Sigmoid colon (tissue), 4 donors: ENCODE results near the gene CLIC3.

Experiments used
- CTCF ChIP-seq, 4 experiments: fragments of 450-650 bp in 3 of 4; fragments of 200-600 bp in 1 of 4; IDR thresholded peaks; one replicate each; pipeline ENCODE4 v1.5.1; 2016 to 2019; ENCODE audit warnings: antibody characterized with exemption in 4 of 4, mild to moderate bottlenecking in 3 of 4, moderate library complexity in 2 of 4
- EP300 ChIP-seq, 4 donors: sonication (generic); formaldehyde crosslinking; IDR thresholded peaks; one replicate each; pipeline ENCODE4 v1.6.1; 2017; ENCODE audit warnings: antibody characterized with exemption in 4 of 4
- POLR2A ChIP-seq, 2 donors: fragments of 450-650 bp; IDR thresholded peaks; one replicate each; pipeline ENCODE4 v1.6.1; 2016; ENCODE audit warnings: antibody characterized with exemption in 2 of 2, mild to moderate bottlenecking in 2 of 2, moderate library complexity in 2 of 2
- POLR2AphosphoS5 ChIP-seq, 4 donors: sonication (generic); formaldehyde crosslinking; IDR thresholded peaks; one replicate each; pipeline ENCODE4 v1.6.1; 2017; ENCODE audit warnings: antibody characterized with exemption in 4 of 4

DNA sequence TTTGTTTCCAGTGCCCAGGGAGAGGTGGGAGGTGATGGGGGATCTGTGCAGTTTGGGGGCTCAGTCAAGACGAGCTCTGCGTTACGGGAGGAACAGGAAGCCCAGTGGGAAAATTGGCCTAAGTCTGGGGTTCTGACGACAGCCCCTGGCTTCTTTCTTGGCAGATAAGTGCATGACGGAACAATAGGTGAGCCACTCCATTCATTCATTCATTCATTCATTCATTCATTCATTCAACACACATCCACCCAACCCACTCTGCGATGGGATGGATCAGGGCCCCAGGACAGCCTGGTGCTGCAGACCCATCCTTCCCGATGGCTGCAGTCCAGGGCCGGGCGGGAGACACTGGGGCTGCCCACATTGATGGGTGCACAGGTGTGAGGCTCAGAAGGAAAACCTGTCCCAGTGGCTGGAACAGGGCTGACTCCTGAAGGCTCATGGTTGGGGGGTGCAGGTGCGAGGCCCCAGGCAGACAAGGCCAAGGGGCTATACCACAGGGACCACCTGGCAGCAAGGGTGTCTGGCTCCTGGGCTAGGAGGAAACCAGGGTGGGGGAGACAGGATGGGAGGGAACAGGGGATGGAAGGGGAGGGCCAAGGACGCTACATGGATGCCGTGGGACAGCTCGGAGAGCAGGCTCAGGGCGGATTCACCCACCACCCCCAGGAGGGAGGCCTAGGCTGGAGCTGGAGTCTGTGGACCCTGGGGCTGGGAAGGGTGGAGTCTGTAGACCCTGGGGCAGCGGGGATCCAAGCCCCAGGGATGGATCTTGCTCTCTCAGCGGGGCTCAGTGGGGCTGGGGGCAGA lies 15.5 kb downstream of the CLIC3 start:
- no peak for TF ChIP-seq POLR2A (IDR thresholded peaks at IDR 0.05)
- no peak for TF ChIP-seq CTCF (IDR thresholded peaks at IDR 0.05)
- no peak for TF ChIP-seq POLR2AphosphoS5 (IDR thresholded peaks at IDR 0.05)
- TF ChIP-seq EP300 (IDR thresholded peaks at IDR 0.05) = no peak
